HCT116 (cell line): ENCODE measurements around the gene MYORG. TPM values are rescaled to one million over a fixed set of nuclear protein-coding genes. Genes with fewer than 3 reads are reported as not detected.

Experiments used
- ATAC-seq: fragments of 200-7000 bp; cut with Tn5 transposase; 2 replicates; pipeline ENCODE4 v1.9.1; 2020; ENCODE audit warnings: mild to moderate bottlenecking, moderate library complexity
- BruUV-seq: library from RNA; stranded (reverse); fragments of 400-500 nt; replicated peaks from 2 replicates; lab custom pipeline; 2021; lab: Mats Ljungman, UMichigan
- CTCF ChIA-PET: fragments of 300-600 bp; sonication (Branson Sonifier 250); formaldehyde crosslinking; loops from one replicate; lab custom pipeline; 2021; ENCODE audit warnings: antibody characterized with exemption; lab: Charles Lee
- POLR2A ChIA-PET: fragments of 300-600, 350-600 bp; sonication (Branson Sonifier 250); formaldehyde crosslinking; loops from one replicate; lab custom pipeline; 2021; ENCODE audit warnings: antibody characterized with exemption; lab: Charles Lee
- RAD21 ChIA-PET, 2 experiments: fragments of 300-600 bp; sonication (Branson Sonifier 250); formaldehyde crosslinking; loops; one replicate each; lab custom pipeline; 2023; ENCODE audit warnings: low total read pairs in 2 of 2; ENCODE audit not compliant: uncharacterized antibody in 2 of 2, unreplicated experiment in 2 of 2, low non-redundant PET in 1 of 2; lab: Charles Lee
- DNase-seq: peaks from one replicate; pipeline ENCODE4 v3.0.0-alpha.2; 2010; ENCODE audit warnings: low read depth, low spot score
- H2AFZ ChIP-seq: fragments of 200-600 bp; shearing (Covaris generic), sonication (generic); 2 replicates; pipeline ENCODE4 v1.6.1; 2017; ENCODE audit warnings: low read depth, mixed run types, mixed read lengths, antibody characterized with exemption, low read length; ENCODE audit not compliant: poor library complexity, severe bottlenecking
- H3K27ac ChIP-seq: 2 replicates; pipeline ENCODE4 v1.5.1; 2012; ENCODE audit warnings: low read depth, low read length
- H3K27me3 ChIP-seq: fragments of 200-600 bp; sonication (generic); 2 replicates; pipeline ENCODE4 v1.6.1; 2016; ENCODE audit warnings: mixed run types, low read length, mixed read lengths; ENCODE audit not compliant: insufficient read depth
- H3K36me3 ChIP-seq, 2 experiments: fragments of 200-500 bp in 1 of 2; fragments of 200-600 bp in 1 of 2; sonication (Bioruptor generic) in 1 of 2; sonication (generic) in 1 of 2; 2 replicates each; pipeline versions ENCODE4 v1.5.1 to v1.6.1; 2014 to 2016; ENCODE audit warnings: low read length in 2 of 2, inconsistent platforms in 1 of 2, mixed read lengths in 1 of 2, mixed run types in 1 of 2; ENCODE audit not compliant: insufficient read depth in 2 of 2, control insufficient read depth in 1 of 2
- H3K4me1 ChIP-seq, 2 experiments: fragments of 200-600 bp in 1 of 2; sonication (generic) in 1 of 2; 2 replicates each; pipeline versions ENCODE4 v1.5.1 to v1.6.1; 2012 to 2017; ENCODE audit warnings: low read length in 2 of 2, inconsistent platforms in 1 of 2, mild to moderate bottlenecking in 1 of 2, mixed read lengths in 1 of 2, mixed run types in 1 of 2, moderate library complexity in 1 of 2; ENCODE audit not compliant: insufficient read depth in 2 of 2, control insufficient read depth in 1 of 2
- H3K4me2 ChIP-seq: fragments of 200-600 bp; sonication (generic); 2 replicates; pipeline ENCODE4 v1.6.1; 2017; ENCODE audit warnings: mixed run types, low read length, mixed read lengths
- H3K4me3 ChIP-seq, 2 experiments: fragments of 200-600 bp in 1 of 2; sonication (generic) in 1 of 2; replicated peaks in 1 of 2; 2 replicates each; pipeline ENCODE4 v1.5.1; 2011 to 2016; ENCODE audit warnings: low read length in 2 of 2, control low read depth in 1 of 2, low read depth in 1 of 2, mild to moderate bottlenecking in 1 of 2, mixed read lengths in 1 of 2, mixed run types in 1 of 2
- H3K79me2 ChIP-seq: fragments of 200-600 bp; sonication (generic); 2 replicates; pipeline ENCODE4 v1.6.1; 2017; ENCODE audit warnings: mild to moderate bottlenecking, mixed run types, low read length, moderate library complexity, mixed read lengths; ENCODE audit not compliant: insufficient read depth
- H3K9ac ChIP-seq: fragments of 200-600 bp; sonication (generic); 2 replicates; pipeline ENCODE4 v1.6.1; 2016; ENCODE audit warnings: low read length, mixed read lengths
- H3K9me2 ChIP-seq: fragments of 200-600 bp; sonication (generic), shearing (Covaris generic); 2 replicates; pipeline ENCODE4 v1.6.1; 2017; ENCODE audit warnings: mixed run types, mild to moderate bottlenecking, moderate library complexity; ENCODE audit not compliant: insufficient read depth
- H3K9me3 ChIP-seq, 2 experiments: fragments of 200-500 bp in 1 of 2; fragments of 200-600 bp in 1 of 2; sonication (Bioruptor generic) in 1 of 2; sonication (generic) in 1 of 2; 2 replicates each; pipeline ENCODE4 v1.6.1; 2014 to 2017; ENCODE audit warnings: low read length in 2 of 2, mixed read lengths in 2 of 2, inconsistent platforms in 1 of 2, low read depth in 1 of 2, mild to moderate bottlenecking in 1 of 2, mixed run types in 1 of 2, moderate library complexity in 1 of 2; ENCODE audit not compliant: control insufficient read depth in 1 of 2, insufficient read depth in 1 of 2
- H4K20me1 ChIP-seq: fragments of 200-600 bp; sonication (generic), shearing (Covaris generic); 2 replicates; pipeline ENCODE4 v1.6.1; 2017; ENCODE audit warnings: mixed run types, mild to moderate bottlenecking, moderate library complexity; ENCODE audit not compliant: insufficient read depth
- CBX3 ChIP-seq: IDR thresholded peaks from 2 replicates; pipeline ENCODE4 v1.6.1; 2012; ENCODE audit warnings: low read depth
- CTCF ChIP-seq, 3 experiments: fragments of 200-600 bp in 1 of 3; sonication (generic) in 1 of 3; IDR thresholded peaks in 2 of 3; conservative IDR thresholded peaks in 1 of 3; 2 replicates each; pipeline ENCODE4 v1.5.1; 2012 to 2017; ENCODE audit warnings: low read depth in 2 of 3, low read length in 2 of 3, antibody characterized with exemption in 1 of 3, borderline replicate concordance in 1 of 3, control low read depth in 1 of 3, mild to moderate bottlenecking in 1 of 3, mixed read lengths in 1 of 3, mixed run types in 1 of 3, moderate library complexity in 1 of 3; ENCODE audit not compliant: insufficient read depth in 1 of 3
- EGR1 ChIP-seq: IDR thresholded peaks from 2 replicates; pipeline ENCODE4 v1.6.1; 2012; ENCODE audit warnings: low read depth
- EZH2 ChIP-seq: fragments of 200-600 bp; sonication (generic); IDR thresholded peaks from 2 replicates; pipeline ENCODE4 v1.6.1; 2017; ENCODE audit warnings: antibody characterized with exemption, mixed run types
- EZH2phosphoT487 ChIP-seq: fragments of 200-600 bp; IDR thresholded peaks from 2 replicates; pipeline ENCODE4 v1.6.1; 2018; ENCODE audit warnings: antibody characterized with exemption, borderline replicate concordance
- JUND ChIP-seq: IDR thresholded peaks from 2 replicates; pipeline ENCODE4 v1.6.1; 2012
- POLR2AphosphoS5 ChIP-seq: IDR thresholded peaks from 2 replicates; pipeline ENCODE4 v1.6.1; 2011; ENCODE audit warnings: mild to moderate bottlenecking, low read depth, low read length, moderate library complexity
- RAD21 ChIP-seq: IDR thresholded peaks from 2 replicates; pipeline ENCODE4 v1.6.1; 2012; ENCODE audit warnings: low read depth, mild to moderate bottlenecking
- SIN3A ChIP-seq: IDR thresholded peaks from 2 replicates; pipeline ENCODE4 v1.6.1; 2012; ENCODE audit warnings: low read depth
- SP1 ChIP-seq: IDR thresholded peaks from 2 replicates; pipeline ENCODE4 v1.6.1; 2012; ENCODE audit warnings: low read depth
- SRF ChIP-seq: IDR thresholded peaks from 2 replicates; pipeline ENCODE4 v1.6.1; 2012; ENCODE audit warnings: low read depth
- ZFX ChIP-seq: fragments of 450-650 bp; IDR thresholded peaks from 2 replicates; pipeline ENCODE4 v1.6.1; 2017
- intact Hi-C: fragments of 100-400 bp; cut with micrococcal nuclease; formaldehyde crosslinking; loops from 2 replicates; pipeline ENCODE4 v1.10.0; 2022
- total RNA-seq: library from RNA; stranded (reverse); gene quantifications from one replicate; pipeline ENCODE4 v1.2.1, GENCODE V29; 2021; ENCODE audit not compliant: unreplicated experiment
- TF ChIP-seq, protein P1 (sequence below): IDR thresholded peaks from 2 replicates; pipeline ENCODE4 v1.6.1; 2012; ENCODE audit warnings: low read depth
- TF ChIP-seq, protein P2 (sequence below): IDR thresholded peaks from 2 replicates; pipeline ENCODE4 v1.6.1; 2012

Gene MYORG
- total RNA-seq, 1 experiment from 2014 or later: 8.5 TPM

DNA sequence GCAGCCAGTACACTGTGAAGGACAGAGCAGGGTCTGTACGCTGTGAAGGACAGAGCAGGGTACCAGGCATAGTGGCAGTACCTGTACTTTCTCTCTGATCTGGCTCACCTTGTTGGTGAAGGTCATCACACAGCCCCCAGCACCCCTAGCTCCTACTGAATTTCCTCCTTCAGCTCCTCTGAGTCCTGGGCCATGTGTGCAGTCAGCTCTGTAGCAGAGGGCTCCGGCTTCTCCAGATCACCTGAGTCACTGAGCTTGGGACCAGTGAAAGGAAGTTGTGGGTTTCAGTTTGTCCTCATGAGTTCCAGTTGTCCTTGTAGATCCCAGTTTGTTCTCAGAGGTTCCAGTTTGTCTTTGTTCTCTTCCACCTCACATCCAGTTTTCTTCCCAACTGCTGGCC, 41.8 kb downstream of the MYORG start:
- BruUV-seq: no TSS peak

More for the DNA sequence above, 41.8 kb downstream of the MYORG start:
- peaks cover 9% of the 10 kb centered on the region in 2 experiments; a peak in 3 of 4 replicates for H3K36me3 ChIP-seq
- DNase-seq (no peak), ATAC-seq (no peak)
- TF ChIP-seq SIN3A: no peak
- no peak for TF ChIP-seq SP1
- TF ChIP-seq CTCF (IDR thresholded peaks at IDR 0.05 in 2 of 3, conservative IDR thresholded peaks at IDR 0.05 in 1 of 3; ENCODE audit: borderline replicate concordance in 1 of 3, insufficient read depth in 1 of 3, low read depth in 2 of 3, low read length in 2 of 3): no peak
- no peak for TF ChIP-seq RAD21
- no peak for TF ChIP-seq POLR2AphosphoS5
- no peak for TF ChIP-seq EZH2phosphoT487
- no peak for TF ChIP-seq SRF
- TF ChIP-seq EZH2: no peak
- TF ChIP-seq ZFX: no peak
- TF ChIP-seq JUND: no peak
- no peak for TF ChIP-seq CBX3
- TF ChIP-seq EGR1: no peak
- TF ChIP-seq, protein P1, sequence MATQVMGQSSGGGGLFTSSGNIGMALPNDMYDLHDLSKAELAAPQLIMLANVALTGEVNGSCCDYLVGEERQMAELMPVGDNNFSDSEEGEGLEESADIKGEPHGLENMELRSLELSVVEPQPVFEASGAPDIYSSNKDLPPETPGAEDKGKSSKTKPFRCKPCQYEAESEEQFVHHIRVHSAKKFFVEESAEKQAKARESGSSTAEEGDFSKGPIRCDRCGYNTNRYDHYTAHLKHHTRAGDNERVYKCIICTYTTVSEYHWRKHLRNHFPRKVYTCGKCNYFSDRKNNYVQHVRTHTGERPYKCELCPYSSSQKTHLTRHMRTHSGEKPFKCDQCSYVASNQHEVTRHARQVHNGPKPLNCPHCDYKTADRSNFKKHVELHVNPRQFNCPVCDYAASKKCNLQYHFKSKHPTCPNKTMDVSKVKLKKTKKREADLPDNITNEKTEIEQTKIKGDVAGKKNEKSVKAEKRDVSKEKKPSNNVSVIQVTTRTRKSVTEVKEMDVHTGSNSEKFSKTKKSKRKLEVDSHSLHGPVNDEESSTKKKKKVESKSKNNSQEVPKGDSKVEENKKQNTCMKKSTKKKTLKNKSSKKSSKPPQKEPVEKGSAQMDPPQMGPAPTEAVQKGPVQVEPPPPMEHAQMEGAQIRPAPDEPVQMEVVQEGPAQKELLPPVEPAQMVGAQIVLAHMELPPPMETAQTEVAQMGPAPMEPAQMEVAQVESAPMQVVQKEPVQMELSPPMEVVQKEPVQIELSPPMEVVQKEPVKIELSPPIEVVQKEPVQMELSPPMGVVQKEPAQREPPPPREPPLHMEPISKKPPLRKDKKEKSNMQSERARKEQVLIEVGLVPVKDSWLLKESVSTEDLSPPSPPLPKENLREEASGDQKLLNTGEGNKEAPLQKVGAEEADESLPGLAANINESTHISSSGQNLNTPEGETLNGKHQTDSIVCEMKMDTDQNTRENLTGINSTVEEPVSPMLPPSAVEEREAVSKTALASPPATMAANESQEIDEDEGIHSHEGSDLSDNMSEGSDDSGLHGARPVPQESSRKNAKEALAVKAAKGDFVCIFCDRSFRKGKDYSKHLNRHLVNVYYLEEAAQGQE: no peak
- TF ChIP-seq, protein P2, sequence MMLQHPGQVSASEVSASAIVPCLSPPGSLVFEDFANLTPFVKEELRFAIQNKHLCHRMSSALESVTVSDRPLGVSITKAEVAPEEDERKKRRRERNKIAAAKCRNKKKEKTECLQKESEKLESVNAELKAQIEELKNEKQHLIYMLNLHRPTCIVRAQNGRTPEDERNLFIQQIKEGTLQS: no peak
- H3K79me2 ChIP-seq: peaks cover 62% of the 10 kb centered on the region
- no peak overlapping the region for H3K4me3 ChIP-seq
- no peak overlapping the region for H2AFZ ChIP-seq
- no peak overlapping the region for H3K4me2 ChIP-seq
- POLR2A ChIA-PET: interaction anchor here (1.6 kb wide), 1 partner anchor 42 kb away, joined by 5 read pairs; the partner anchor contains the start of gene MYORG
- H3K27ac ChIP-seq: no peak overlapping the region
- CTCF ChIA-PET: no interaction called here
- H4K20me1 ChIP-seq: no peaks in the 10 kb centered on the region
- intact Hi-C loops: loop anchor here (5.0 kb wide), 1 partner anchor 212 kb away; no protein-coding TSS in a partner anchor
- H3K9me3 ChIP-seq: no peaks in the 10 kb centered on the region
- H3K9ac ChIP-seq: no peak overlapping the region
- H3K4me1 ChIP-seq: peaks cover 5 to 16% of the 10 kb centered on the region in 2 experiments; a peak in 2 of 4 replicates
- no peaks in the 10 kb centered on the region for H3K27me3 ChIP-seq
- H3K9me2 ChIP-seq: no peaks in the 10 kb centered on the region
- RAD21 ChIA-PET: interaction anchor here in 1 of 2 experiments (0.9 kb wide), 1 partner anchor 69 kb away, joined by 3 read pairs; no protein-coding TSS in a partner anchor
